HepG2 (cell line): ENCODE measurements around the gene SLC29A2. TPM values are rescaled to one million over a fixed set of nuclear protein-coding genes. Genes with fewer than 3 reads are reported as not detected.

ENCODE experiments used
- AFF4 ChIP-seq: sonication (generic); formaldehyde crosslinking; IDR thresholded peaks from 2 replicates; pipeline ENCODE4 v1.4.0; 2020; ENCODE audit warnings: missing genetic modification reagents
- AHR ChIP-seq: IDR thresholded peaks from 2 replicates; pipeline ENCODE4 v1.6.1; 2018; ENCODE audit warnings: missing genetic modification reagents, missing compliant biosample characterization
- CC2D1A ChIP-seq: sonication (generic); formaldehyde crosslinking; IDR thresholded peaks from 2 replicates; pipeline ENCODE4 v1.8.1; 2023; ENCODE audit warnings: mild to moderate bottlenecking, missing genetic modification reagents
- GATA4 ChIP-seq: sonication (generic); IDR thresholded peaks from 2 replicates; pipeline ENCODE4 v1.6.1; 2016; ENCODE audit warnings: antibody characterized with exemption, low read depth, borderline replicate concordance
- GATAD1 ChIP-seq: IDR thresholded peaks from 2 replicates; pipeline ENCODE4 v1.6.1; 2016; ENCODE audit warnings: missing genetic modification reagents, missing compliant biosample characterization
- HES4 ChIP-seq: sonication (generic); formaldehyde crosslinking; IDR thresholded peaks from 2 replicates; pipeline ENCODE4 v1.9.0; 2021; ENCODE audit warnings: mild to moderate bottlenecking, missing genetic modification reagents, borderline replicate concordance
- HNRNPH1 ChIP-seq: fragments of 200-400 bp; formaldehyde crosslinking; optimal IDR thresholded peaks from 2 replicates; pipeline ENCODE3; 2017; ENCODE audit warnings: mild to moderate bottlenecking, low read depth, low read length
- HOXD1 ChIP-seq: sonication (generic); formaldehyde crosslinking; IDR thresholded peaks from 2 replicates; pipeline ENCODE4 v1.5.0; 2020; ENCODE audit warnings: missing genetic modification reagents
- KDM3A ChIP-seq: IDR thresholded peaks from 2 replicates; pipeline ENCODE4 v1.6.1; 2018; ENCODE audit warnings: low read depth, missing compliant biosample characterization
- KLF16 ChIP-seq, 2 experiments: sonication (generic) in 1 of 2; formaldehyde crosslinking in 1 of 2; IDR thresholded peaks; 2 replicates each; pipeline versions ENCODE4 v1.6.1 to v1.8.0; 2016 to 2023; ENCODE audit warnings: missing genetic modification reagents in 2 of 2, missing compliant biosample characterization in 1 of 2
- KMT2B ChIP-seq: IDR thresholded peaks from 2 replicates; pipeline ENCODE4 v1.6.1; 2016; ENCODE audit warnings: missing genetic modification reagents, missing compliant biosample characterization
- NFIB ChIP-seq: sonication (generic); formaldehyde crosslinking; IDR thresholded peaks from 2 replicates; pipeline ENCODE4 v1.9.0; 2021; ENCODE audit warnings: missing genetic modification reagents, mild to moderate bottlenecking, borderline replicate concordance
- NPAS2 ChIP-seq: sonication (generic); formaldehyde crosslinking; IDR thresholded peaks from 2 replicates; pipeline ENCODE4 v1.8.0; 2022; ENCODE audit warnings: mild to moderate bottlenecking, missing genetic modification reagents, borderline replicate concordance
- PBX3 ChIP-seq: sonication (generic); formaldehyde crosslinking; IDR thresholded peaks from 2 replicates; pipeline ENCODE4 v1.8.1; 2023; ENCODE audit warnings: missing genetic modification reagents, inconsistent platforms, borderline replicate concordance
- RNF2 ChIP-seq: fragments of 450-650 bp; conservative IDR thresholded peaks from 2 replicates; pipeline ENCODE4 v1.6.1; 2016; ENCODE audit warnings: low read depth
- TEAD3 ChIP-seq: optimal IDR thresholded peaks from 2 replicates; pipeline ENCODE3; 2016; ENCODE audit warnings: borderline replicate concordance
- ZBTB2 ChIP-seq: sonication (generic); formaldehyde crosslinking; IDR thresholded peaks from 2 replicates; pipeline ENCODE4 v1.8.0; 2022; ENCODE audit warnings: low read depth, missing genetic modification reagents
- ZC3H4 ChIP-seq: sonication (generic); formaldehyde crosslinking; IDR thresholded peaks from 2 replicates; pipeline ENCODE4 v1.4.0; 2020; ENCODE audit warnings: missing genetic modification reagents, borderline replicate concordance
- ZNF460 ChIP-seq: sonication (generic); formaldehyde crosslinking; IDR thresholded peaks from 2 replicates; pipeline ENCODE4 v1.5.1; 2020; ENCODE audit warnings: missing genetic modification reagents, mild to moderate bottlenecking, borderline replicate concordance
- ZNF674 ChIP-seq: sonication (generic); formaldehyde crosslinking; IDR thresholded peaks from 2 replicates; pipeline ENCODE4 v1.5.0; 2020; ENCODE audit warnings: low read depth, mild to moderate bottlenecking, missing genetic modification reagents
- ZSCAN29 ChIP-seq: sonication (generic); formaldehyde crosslinking; conservative IDR thresholded peaks from 2 replicates; pipeline ENCODE4 v1.4.0; 2020; ENCODE audit warnings: mild to moderate bottlenecking, missing genetic modification reagents
- polyA plus RNA-seq, 8 experiments: library from polyadenylated mRNA; depleted of rRNA in 3 of 8; stranded (reverse) in 7 of 8; unstranded in 1 of 8; fragments of >200 nt; fragmentation: Illumina TruSeq in 4 of 8; extraction: Trizol in 4 of 8; gene quantifications; 2 replicates each; pipeline versions ENCODE4 v1.2.1 to v1.2.3, GENCODE V29; 2011 to 2016; ENCODE audit warnings: low read depth in 4 of 8, missing spikeins in 1 of 8, mixed read lengths in 1 of 8; ENCODE audit not compliant: insufficient read depth in 1 of 8
- total RNA-seq, 5 experiments: library from RNA; depleted of rRNA; stranded (reverse); fragments of >200 nt; fragmentation: Illumina TruSeq; extraction: Trizol; gene quantifications; 2 replicates each; pipeline ENCODE4 v1.2.3, GENCODE V29; 2016; ENCODE audit warnings: low read depth in 1 of 5
- TF ChIP-seq, protein P1 (sequence below): sonication (generic); formaldehyde crosslinking; IDR thresholded peaks from 2 replicates; pipeline ENCODE4 v1.8.0; 2023; ENCODE audit warnings: mild to moderate bottlenecking, missing genetic modification reagents

SLC29A2 gene
- total and polyA plus RNA-seq, 2 of the 13 experiments (the other 11 are each of a cell fraction or from before 2014, with no cell fraction given): 0.63 to 0.66 TPM

GRCh38 chr11:66418168-66418985 is 46.8 kb upstream of the SLC29A2 start (continued):
- TF ChIP-seq, protein P1, sequence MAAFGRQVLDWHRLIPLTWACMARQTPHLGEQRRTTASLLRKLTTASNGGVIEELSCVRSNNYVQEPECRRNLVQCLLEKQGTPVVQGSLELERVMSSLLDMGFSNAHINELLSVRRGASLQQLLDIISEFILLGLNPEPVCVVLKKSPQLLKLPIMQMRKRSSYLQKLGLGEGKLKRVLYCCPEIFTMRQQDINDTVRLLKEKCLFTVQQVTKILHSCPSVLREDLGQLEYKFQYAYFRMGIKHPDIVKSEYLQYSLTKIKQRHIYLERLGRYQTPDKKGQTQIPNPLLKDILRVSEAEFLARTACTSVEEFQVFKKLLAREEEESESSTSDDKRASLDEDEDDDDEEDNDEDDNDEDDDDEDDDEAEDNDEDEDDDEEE (CRISPR knock-in tag): no peak
- TF ChIP-seq HES4 (CRISPR knock-in tag): peak; percentile 89
- peak in 1 of 2 experiments; percentile 94; a peak in 2 of 4 replicates for TF ChIP-seq KLF16 (CRISPR knock-in tag; IDR thresholded peaks at IDR 0.05)
- peak; percentile 48; the same call in 1 of the 2 replicates for TF ChIP-seq ZBTB2
- TF ChIP-seq RNF2: no peak
- TF ChIP-seq PBX3: peak; percentile 67; the same call in 1 of the 2 replicates
- TF ChIP-seq ZNF674 (CRISPR knock-in tag): peak; percentile 47; the same call in 1 of the 2 replicates
- no peak for TF ChIP-seq ZNF460 (CRISPR knock-in tag)
- no peak for TF ChIP-seq GATA4
- TF ChIP-seq TEAD3: no peak
- 0 out of 2 replicates have a peak, but pooled peaks have one; percentile 37 for TF ChIP-seq HOXD1
- no peak for TF ChIP-seq ZSCAN29
- peak; percentile 45; the same call in 1 of the 2 replicates for TF ChIP-seq KDM3A (CRISPR knock-in tag)
- no peak for TF ChIP-seq AFF4
- TF ChIP-seq NPAS2 (CRISPR knock-in tag): 0 out of 2 replicates have a peak, but pooled peaks have one; percentile 49
- no peak for TF ChIP-seq CC2D1A (CRISPR knock-in tag)
- TF ChIP-seq AHR: 0 out of 2 replicates have a peak, but pooled peaks have one; percentile 68
- TF ChIP-seq NFIB (CRISPR knock-in tag): no peak
- peak; percentile 75 for TF ChIP-seq GATAD1 (CRISPR knock-in tag)
- TF ChIP-seq ZC3H4: no peak
- peak; percentile 67; the same call in 1 of the 2 replicates for TF ChIP-seq KMT2B (CRISPR knock-in tag)
- no peak for TF ChIP-seq HNRNPH1
